GM21528 (cell line): ENCODE data around the gene LCK.

Source experiments
- ATAC-seq: cut with Tn5 transposase; IDR thresholded peaks from one replicate; pipeline ENCODE4 v1.9.1; 2021; ENCODE audit warnings: mild to moderate bottlenecking, moderate library complexity; ENCODE audit not compliant: unreplicated experiment, low FRiP score

Gene LCK

GRCh38 chr1:32311709-32312393 is 60.8 kb downstream of the LCK start:
- ATAC-seq = no peak

GRCh38 chr1:32316903-32317277 is 65.8 kb downstream of the LCK start:
- ATAC-seq = no peak

DNA sequence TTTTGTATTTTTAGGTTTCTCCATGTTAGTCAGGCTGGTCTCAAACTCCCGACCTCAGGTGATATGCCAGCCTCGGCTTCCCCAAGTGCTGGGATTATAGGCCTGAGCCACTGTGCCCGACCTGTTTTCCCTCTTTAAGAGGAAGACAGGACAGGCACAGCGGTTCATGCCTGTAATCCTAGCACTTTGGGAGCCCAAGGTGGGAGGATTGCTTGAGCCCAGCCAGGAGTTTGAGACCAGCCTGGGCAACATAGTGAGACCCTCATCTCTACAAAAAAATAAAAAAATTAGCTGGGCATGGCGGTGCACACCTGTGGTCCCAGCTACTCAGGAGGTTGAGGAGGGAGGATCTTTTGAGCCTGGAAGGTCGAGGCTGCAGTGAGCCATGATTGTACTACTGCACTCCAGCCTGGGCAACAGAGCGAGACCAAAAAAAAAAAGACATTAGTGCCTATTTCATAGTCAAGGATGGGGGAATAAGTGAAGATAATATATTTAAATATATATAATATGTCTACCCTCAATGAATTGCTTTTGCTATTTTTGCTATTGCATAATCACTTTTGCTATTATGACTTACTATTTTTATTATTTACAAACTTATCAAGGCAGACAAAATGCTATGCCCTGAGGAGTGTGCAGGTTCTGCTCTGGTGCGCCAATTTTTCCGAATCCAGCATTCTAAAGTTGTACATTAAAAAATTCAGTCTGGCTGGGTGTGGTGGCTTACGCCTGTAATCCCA is 67.2 kb downstream of the LCK start:
- ATAC-seq = no peak

GRCh38 chr1:32321712-32322291 is 70.7 kb downstream of the LCK start:
- no peak for ATAC-seq

DNA sequence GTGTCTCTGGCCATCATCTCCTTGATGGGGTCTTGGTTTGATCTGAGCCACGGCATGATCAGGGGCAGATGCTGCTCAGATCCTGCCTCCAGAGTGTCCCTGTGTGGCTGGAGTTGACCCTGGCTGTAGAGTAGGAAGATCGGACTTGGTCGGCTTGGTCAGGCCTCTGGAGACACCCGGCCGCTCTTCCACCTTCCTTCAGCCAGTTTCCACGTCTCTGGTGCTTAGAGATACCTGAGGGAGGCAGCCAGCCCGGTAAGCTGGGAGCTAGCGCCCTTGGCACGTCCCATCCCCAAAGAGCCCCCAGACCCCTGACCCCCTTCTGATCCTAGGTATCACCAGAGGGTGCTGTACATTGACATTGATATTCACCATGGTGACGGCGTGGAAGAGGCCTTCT is 76.1 kb downstream of the LCK start:
- ATAC-seq = no peak

DNA sequence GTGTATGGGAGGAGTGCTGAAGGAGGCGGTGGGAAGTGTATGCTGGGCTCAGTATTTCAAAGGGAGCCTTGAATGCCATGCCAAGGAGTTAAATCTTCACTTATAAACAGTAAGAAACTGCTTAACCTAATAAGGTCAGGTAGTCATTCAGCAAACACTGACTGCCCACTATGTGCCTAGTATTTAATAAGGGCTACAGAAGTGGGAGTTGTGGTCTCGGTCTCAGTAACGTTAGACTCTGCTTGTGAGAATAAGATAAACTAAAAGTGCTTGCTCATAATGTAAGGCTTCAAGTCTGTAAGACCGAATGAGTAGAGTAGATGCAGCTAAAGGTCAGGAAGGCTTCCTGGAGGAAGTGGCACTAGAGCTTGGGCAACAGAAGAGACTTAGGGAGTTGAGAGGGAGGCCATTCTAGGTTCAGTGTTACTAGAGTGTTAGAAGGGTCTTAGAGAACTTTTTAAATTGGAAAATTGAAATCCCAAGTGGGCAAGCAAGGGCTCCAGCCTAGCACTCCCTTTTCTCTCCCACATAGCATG is 78.9 kb downstream of the LCK start:
- no peak for ATAC-seq

DNA sequence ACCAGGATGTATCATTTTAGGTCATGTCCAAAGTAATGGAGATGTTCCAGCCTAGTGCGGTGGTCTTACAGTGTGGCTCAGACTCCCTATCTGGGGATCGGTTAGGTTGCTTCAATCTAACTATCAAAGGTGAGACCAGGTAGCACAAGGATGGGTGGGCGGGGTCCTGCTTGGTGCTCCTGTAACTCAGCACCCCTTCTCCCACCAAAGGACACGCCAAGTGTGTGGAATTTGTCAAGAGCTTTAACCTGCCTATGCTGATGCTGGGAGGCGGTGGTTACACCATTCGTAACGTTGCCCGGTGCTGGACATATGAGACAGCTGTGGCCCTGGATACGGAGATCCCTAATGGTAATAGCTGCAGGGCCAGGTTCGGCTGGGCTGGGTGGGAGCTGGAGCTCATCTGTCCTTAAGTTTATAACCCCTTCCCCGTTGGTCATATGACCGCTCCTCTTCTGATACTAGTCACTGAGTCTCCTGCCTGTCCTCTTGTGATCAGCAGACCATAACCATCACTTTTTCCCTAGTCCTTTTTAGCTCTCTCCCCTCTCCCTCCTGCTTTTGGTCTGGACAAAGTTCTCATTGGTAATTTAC is 79.6 kb downstream of the LCK start:
- ATAC-seq = no peak

DNA sequence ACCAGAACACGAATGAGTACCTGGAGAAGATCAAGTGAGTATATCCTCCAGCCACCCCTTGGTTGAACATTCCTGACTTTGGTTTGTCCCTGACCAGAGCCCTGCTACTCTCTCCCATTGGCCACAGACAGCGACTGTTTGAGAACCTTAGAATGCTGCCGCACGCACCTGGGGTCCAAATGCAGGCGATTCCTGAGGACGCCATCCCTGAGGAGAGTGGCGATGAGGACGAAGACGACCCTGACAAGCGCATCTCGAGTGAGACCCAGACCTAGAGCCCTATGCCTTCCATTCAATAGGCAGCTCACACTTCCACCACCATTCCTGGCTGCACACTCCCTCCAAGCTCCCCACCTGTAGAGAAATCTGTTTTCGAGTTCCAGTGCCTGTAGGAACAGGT is 80.5 kb downstream of the LCK start:
- ATAC-seq = no peak

DNA sequence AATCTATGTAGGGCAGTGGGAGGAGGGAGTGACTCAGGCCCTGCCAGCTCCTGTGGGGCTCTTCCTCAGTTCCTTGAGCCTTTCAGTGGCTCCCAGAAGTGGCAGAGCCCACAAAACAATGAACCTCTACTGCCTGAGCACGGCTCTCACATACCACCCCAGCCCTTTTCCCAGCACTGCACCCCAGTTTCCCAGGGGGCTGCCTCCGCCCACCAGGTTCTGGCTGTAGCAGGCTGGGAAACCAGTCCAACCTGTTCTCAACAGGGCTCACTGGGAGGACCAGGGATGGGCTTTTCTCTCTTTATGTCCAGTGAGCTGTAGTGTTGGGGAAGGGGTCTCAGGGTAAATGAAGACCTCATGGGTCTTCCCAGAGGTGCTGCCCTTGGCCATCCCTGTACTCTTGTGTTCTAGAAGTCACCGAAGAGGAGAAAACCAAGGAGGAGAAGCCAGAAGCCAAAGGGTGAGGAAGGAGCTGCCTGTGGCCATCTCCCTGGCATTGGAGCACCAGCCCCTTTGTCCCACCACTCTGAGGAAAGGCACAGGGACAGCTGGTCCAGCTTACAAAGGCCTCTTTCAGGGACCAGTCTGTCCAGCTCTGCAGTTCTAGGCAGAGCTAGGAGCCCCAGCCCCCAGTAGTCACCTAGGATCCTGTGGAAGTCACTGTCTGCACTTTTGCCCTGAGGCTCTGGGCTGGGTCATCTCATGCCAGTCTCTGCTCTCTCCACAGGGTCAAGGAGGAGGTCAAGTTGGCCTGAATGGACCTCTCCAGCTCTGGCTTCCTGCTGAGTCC is 81.4 kb downstream of the LCK start:
- no peak for ATAC-seq

GRCh38 chr1:32333251-32333963 is 82.3 kb downstream of the LCK start:
- no peak for ATAC-seq

- no peak for ATAC-seq
Measured at GRCh38 chr1:32334274-32334861, 83.3 kb downstream of the LCK start.

DNA sequence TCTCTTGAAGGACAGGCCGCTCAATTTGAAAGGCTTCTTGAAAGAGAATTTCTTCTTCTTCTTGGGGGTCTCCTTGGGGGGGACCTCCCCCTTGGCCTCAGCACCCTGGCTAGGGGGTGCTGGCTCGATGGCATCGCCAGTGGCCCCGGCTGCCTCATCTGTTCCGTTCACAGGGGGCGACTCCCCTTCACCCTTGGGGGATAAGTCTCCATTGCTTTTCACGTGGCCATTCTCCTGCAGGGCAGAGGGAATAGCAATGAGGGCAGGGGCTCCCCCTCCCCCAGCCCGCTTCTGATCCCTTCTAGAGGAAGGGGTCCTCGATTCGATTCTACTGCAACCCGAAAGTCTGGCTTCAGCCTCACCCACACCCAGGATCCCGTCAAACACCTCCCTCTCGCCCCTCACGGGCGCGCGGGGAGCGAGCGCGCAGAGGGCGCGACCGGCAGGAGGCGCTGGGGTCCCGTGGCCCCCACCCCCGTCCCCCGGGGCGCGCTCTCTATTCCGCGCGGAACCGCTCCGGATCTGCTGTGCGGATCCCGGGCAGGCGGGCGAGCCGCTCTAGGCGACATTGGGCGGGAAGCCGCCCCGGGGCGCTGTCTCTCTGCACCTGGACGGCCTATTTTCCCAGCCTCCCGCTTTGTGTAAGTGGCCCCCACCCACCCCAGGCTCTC is 83.9 kb downstream of the LCK start:
- ATAC-seq = peak; percentile 31

DNA sequence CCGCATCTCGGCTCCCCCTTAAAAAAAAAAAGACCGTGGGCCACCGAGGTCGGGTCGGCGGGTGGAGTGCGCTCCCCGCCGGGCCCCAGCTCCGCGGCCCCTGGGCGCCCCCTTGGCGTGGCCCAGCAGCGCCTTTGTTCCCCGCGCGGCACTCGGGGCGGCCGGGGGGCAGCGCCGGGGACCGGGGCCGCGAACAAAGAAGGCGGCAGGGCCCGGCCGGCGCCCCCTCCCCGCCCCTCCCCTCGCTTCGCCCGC is 84.4 kb downstream of the LCK start:
- peak; percentile 4 for ATAC-seq
